Stimulated activated CD4-positive, alpha-beta T cell treated with anti-CD3 and anti-CD28 coated beads, Interleukin-1b, Interleukin-23, amount 100 ng/mL, for 4 hours (primary cell): ENCODE data around the gene FEZ2.

ENCODE experiments used
- DNase-seq, 2 donors: peaks; one replicate each; pipeline ENCODE4 v3.0.0-alpha.2; 2020; ENCODE audit warnings: low read depth in 2 of 2

Gene FEZ2

GRCh38 chr2:36587101-36587500 is 10.9 kb downstream of the FEZ2 start:
- DNase-seq: no peak

GRCh38 chr2:36586672-36587071 is 11.3 kb downstream of the FEZ2 start:
- no peak for DNase-seq

GRCh38 chr2:36584148-36584794 is 13.7 kb downstream of the FEZ2 start:
- no peak for DNase-seq

- no peak for DNase-seq
These were observed 15.0 kb downstream of the FEZ2 start for GRCh38 chr2:36582951-36583350.

- DNase-seq: no peak
These were observed 15.4 kb downstream of the FEZ2 start for GRCh38 chr2:36582538-36582937.

GRCh38 chr2:36579297-36579664 is 18.7 kb downstream of the FEZ2 start:
- DNase-seq: no peak

GRCh38 chr2:36578343-36579296 is 19.3 kb downstream of the FEZ2 start:
- no peak for DNase-seq

- DNase-seq: no peak
These were observed 20.1 kb downstream of the FEZ2 start for GRCh38 chr2:36577884-36578283.

GRCh38 chr2:36574560-36574959 is 23.4 kb downstream of the FEZ2 start:
- no peak for DNase-seq

- no peak for DNase-seq
These were observed 24.8 kb downstream of the FEZ2 start for GRCh38 chr2:36573165-36573564.

- DNase-seq: no peak
These were observed 25.3 kb downstream of the FEZ2 start for GRCh38 chr2:36572719-36573059.

GRCh38 chr2:36572054-36572718 is 25.8 kb downstream of the FEZ2 start:
- no peak for DNase-seq

GRCh38 chr2:36570416-36570815 is 27.6 kb downstream of the FEZ2 start:
- DNase-seq: no peak

- no peak for DNase-seq
These were observed 28.6 kb downstream of the FEZ2 start for GRCh38 chr2:36569267-36569856.

- no peak for DNase-seq
These were observed 29.3 kb downstream of the FEZ2 start for GRCh38 chr2:36568516-36569246.

GRCh38 chr2:36567711-36568408 is 30.1 kb downstream of the FEZ2 start:
- no peak for DNase-seq

- no peak for DNase-seq
These were observed 31.1 kb downstream of the FEZ2 start for GRCh38 chr2:36566887-36567286.

GRCh38 chr2:36565712-36566111 is 32.3 kb downstream of the FEZ2 start:
- DNase-seq: no peak

- DNase-seq: no peak
These were observed 33.5 kb downstream of the FEZ2 start for GRCh38 chr2:36564377-36564930.

GRCh38 chr2:36562973-36563532 is 34.9 kb downstream of the FEZ2 start:
- DNase-seq: no peak
